HepG2 (cell line): ENCODE measurements around the gene PDE6C. TPM values are rescaled to one million over a fixed set of nuclear protein-coding genes. Genes with fewer than 3 reads are reported as not detected.

Source experiments
- AGO2 ChIP-seq: fragments of 200-400 bp; formaldehyde crosslinking; optimal IDR thresholded peaks from 2 replicates; pipeline ENCODE3; 2017; ENCODE audit warnings: mild to moderate bottlenecking, low read depth, low read length, moderate library complexity
- CBX5 ChIP-seq: sonication (generic); formaldehyde crosslinking; IDR thresholded peaks from 2 replicates; pipeline ENCODE4 v1.4.0; 2020; ENCODE audit warnings: missing genetic modification reagents, borderline replicate concordance
- ELK4 ChIP-seq: sonication (generic); formaldehyde crosslinking; IDR thresholded peaks from 2 replicates; pipeline ENCODE4 v1.9.0; 2021; ENCODE audit warnings: missing genetic modification reagents, borderline replicate concordance
- HDAC1 ChIP-seq: sonication (generic); formaldehyde crosslinking; IDR thresholded peaks from 2 replicates; pipeline ENCODE4 v1.5.1; 2020; ENCODE audit warnings: mild to moderate bottlenecking, missing genetic modification reagents
- HNF4A ChIP-seq: sonication (generic); formaldehyde crosslinking; IDR thresholded peaks from 2 replicates; pipeline ENCODE4 v1.4.0; 2020; ENCODE audit warnings: missing genetic modification reagents
- HNRNPH1 ChIP-seq: fragments of 200-400 bp; formaldehyde crosslinking; optimal IDR thresholded peaks from 2 replicates; pipeline ENCODE3; 2017; ENCODE audit warnings: mild to moderate bottlenecking, low read depth, low read length
- JUND ChIP-seq: sonication (generic); formaldehyde crosslinking; IDR thresholded peaks from 2 replicates; pipeline ENCODE4 v1.8.0; 2022; ENCODE audit warnings: mild to moderate bottlenecking, missing genetic modification reagents
- MAX ChIP-seq: IDR thresholded peaks from 2 replicates; pipeline ENCODE4 v1.6.1; 2012; ENCODE audit warnings: inconsistent platforms
- MED8 ChIP-seq: sonication (generic); formaldehyde crosslinking; IDR thresholded peaks from 2 replicates; pipeline ENCODE4 v1.8.1; 2023; ENCODE audit warnings: mild to moderate bottlenecking, missing genetic modification reagents; ENCODE audit not compliant: insufficient replicate concordance
- NBN ChIP-seq: fragments of 450-650 bp; conservative IDR thresholded peaks from 2 replicates; pipeline ENCODE4 v1.6.1; 2017
- RBM39 ChIP-seq: fragments of 200-400 bp; formaldehyde crosslinking; IDR thresholded peaks from one replicate; pipeline ENCODE4 v1.6.1; 2018; ENCODE audit warnings: antibody characterized with exemption, mild to moderate bottlenecking, low read depth, low read length; ENCODE audit not compliant: poor library complexity, severe bottlenecking
- SIN3A ChIP-seq: IDR thresholded peaks from 2 replicates; pipeline ENCODE4 v1.6.1; 2011; ENCODE audit warnings: low read depth, mild to moderate bottlenecking, control low read depth, low read length, borderline replicate concordance
- SMARCC2 ChIP-seq: fragments of 450-650 bp; IDR thresholded peaks from 2 replicates; pipeline ENCODE4 v1.6.1; 2017; ENCODE audit warnings: antibody characterized with exemption, mild to moderate bottlenecking
- SNAPC4 ChIP-seq: sonication (generic); formaldehyde crosslinking; IDR thresholded peaks from 2 replicates; pipeline ENCODE4 v1.4.0; 2020; ENCODE audit warnings: mild to moderate bottlenecking, missing genetic modification reagents
- SRY ChIP-seq: sonication (generic); formaldehyde crosslinking; IDR thresholded peaks from 2 replicates; pipeline ENCODE4 v1.8.0; 2022; ENCODE audit warnings: mild to moderate bottlenecking, missing genetic modification reagents
- TFDP2 ChIP-seq: sonication (generic); formaldehyde crosslinking; IDR thresholded peaks from 2 replicates; pipeline ENCODE4 v1.4.0; 2020; ENCODE audit warnings: missing genetic modification reagents
- TRIM22 ChIP-seq: fragments of 450-650 bp; IDR thresholded peaks from 2 replicates; pipeline ENCODE4 v1.6.1; 2017
- ZFY ChIP-seq: sonication (generic); formaldehyde crosslinking; IDR thresholded peaks from 2 replicates; pipeline ENCODE4 v1.4.0; 2020; ENCODE audit warnings: missing genetic modification reagents
- ZNF274 ChIP-seq: sonication (generic); formaldehyde crosslinking; IDR thresholded peaks from 2 replicates; pipeline ENCODE4 v1.5.1; 2020; ENCODE audit warnings: mild to moderate bottlenecking, missing genetic modification reagents
- ZNF496 ChIP-seq: sonication (generic); formaldehyde crosslinking; IDR thresholded peaks from 2 replicates; pipeline ENCODE4 v1.8.1; 2023; ENCODE audit warnings: mild to moderate bottlenecking, moderate library complexity, missing genetic modification reagents; ENCODE audit not compliant: insufficient replicate concordance
- ZNF737 ChIP-seq: sonication (generic); formaldehyde crosslinking; IDR thresholded peaks from 2 replicates; pipeline ENCODE4 v1.5.0; 2020; ENCODE audit warnings: missing genetic modification reagents, mild to moderate bottlenecking, borderline replicate concordance
- polyA plus RNA-seq, 8 experiments: library from polyadenylated mRNA; depleted of rRNA in 3 of 8; stranded (reverse) in 7 of 8; unstranded in 1 of 8; fragments of >200 nt; fragmentation: Illumina TruSeq in 4 of 8; extraction: Trizol in 4 of 8; gene quantifications; 2 replicates each; pipeline versions ENCODE4 v1.2.1 to v1.2.3, GENCODE V29; 2011 to 2016; ENCODE audit warnings: low read depth in 4 of 8, missing spikeins in 1 of 8, mixed read lengths in 1 of 8; ENCODE audit not compliant: insufficient read depth in 1 of 8
- total RNA-seq, 5 experiments: library from RNA; depleted of rRNA; stranded (reverse); fragments of >200 nt; fragmentation: Illumina TruSeq; extraction: Trizol; gene quantifications; 2 replicates each; pipeline ENCODE4 v1.2.3, GENCODE V29; 2016; ENCODE audit warnings: low read depth in 1 of 5

The PDE6C gene
- total and polyA plus RNA-seq, 2 of the 13 experiments (the other 11 are each of a cell fraction or from before 2014, with no cell fraction given) = 0.64 TPM; not detected in 1

- TF ChIP-seq MAX = peak; percentile 88
- TF ChIP-seq ZNF737 = no peak
- no peak for TF ChIP-seq CBX5 (CRISPR knock-in tag)
- TF ChIP-seq SRY = 0 out of 2 replicates have a peak, but pooled peaks have one; percentile 51
- TF ChIP-seq ZNF496 = no peak
- TF ChIP-seq ELK4 (CRISPR knock-in tag) = no peak
- no peak for TF ChIP-seq TRIM22
- TF ChIP-seq HDAC1 = peak; percentile 53; the same call in 1 of the 2 replicates
- TF ChIP-seq SNAPC4 = 0 out of 2 replicates have a peak, but pooled peaks have one; percentile 42
- peak; percentile 31; the same call in 1 of the 2 replicates for TF ChIP-seq HNF4A (CRISPR knock-in tag)
- peak; percentile 69; the same call in 1 of the 2 replicates for TF ChIP-seq SIN3A
- TF ChIP-seq TFDP2 (CRISPR knock-in tag) = no peak
- TF ChIP-seq AGO2 = peak; percentile 91
- peak; percentile 18 for TF ChIP-seq RBM39
- peak; percentile 18 for TF ChIP-seq MED8 (CRISPR knock-in tag)
- TF ChIP-seq HNRNPH1 = peak; percentile 32
- TF ChIP-seq NBN = no peak
- no peak for TF ChIP-seq JUND (CRISPR knock-in tag)
- TF ChIP-seq SMARCC2 = no peak
- TF ChIP-seq ZNF274 (CRISPR knock-in tag) = no peak
- TF ChIP-seq ZFY = peak; percentile 13; the same call in 1 of the 2 replicates
These were observed 11.7 kb upstream of the PDE6C start (continued) for GRCh38 chr10:93600446-93601145.
